NT2/D1 (cell line): ENCODE data around the gene USH1C.

Experiments
- DNase-seq: peaks from one replicate; pipeline ENCODE4 v3.0.0-alpha.2; 2011; ENCODE audit warnings: low read depth, low spot score
- H3K27me3 ChIP-seq: 2 replicates; pipeline ENCODE4 v1.6.0; 2011; ENCODE audit warnings: mild to moderate bottlenecking; ENCODE audit not compliant: insufficient read length, insufficient read depth
- H3K36me3 ChIP-seq: 2 replicates; pipeline ENCODE4 v1.6.1; 2011; ENCODE audit warnings: mild to moderate bottlenecking, low read length, mixed read lengths; ENCODE audit not compliant: insufficient read depth, insufficient read length
- H3K4me1 ChIP-seq: 2 replicates; pipeline ENCODE4 v1.5.1; 2011; ENCODE audit not compliant: insufficient read depth, insufficient read length
- H3K4me3 ChIP-seq: 2 replicates; pipeline ENCODE4 v1.5.1; 2011; ENCODE audit warnings: low read depth; ENCODE audit not compliant: insufficient read length
- H3K9ac ChIP-seq: 2 replicates; pipeline ENCODE4 v1.6.0; 2011; ENCODE audit warnings: low read depth; ENCODE audit not compliant: insufficient read length
- H3K9me3 ChIP-seq: 2 replicates; pipeline ENCODE4 v1.5.1; 2011; ENCODE audit warnings: mild to moderate bottlenecking, low read length; ENCODE audit not compliant: insufficient read depth
- SUZ12 ChIP-seq: IDR thresholded peaks from 2 replicates; pipeline ENCODE4 v1.6.1; 2011; ENCODE audit not compliant: insufficient read length, insufficient read depth; ENCODE audit errors: extremely low read depth
- YY1 ChIP-seq: IDR thresholded peaks from 2 replicates; pipeline ENCODE4 v1.6.1; 2011; ENCODE audit not compliant: insufficient read length, insufficient read depth
- ZNF274 ChIP-seq: IDR thresholded peaks from 2 replicates; pipeline ENCODE4 v1.6.1; 2011; ENCODE audit warnings: mild to moderate bottlenecking, low read depth, low read length

Gene USH1C

GRCh38 chr11:17496406-17496805 lies 47.8 kb downstream of the USH1C start:
- no peaks in the 10 kb centered on the region for H3K27me3 ChIP-seq
- no peak for DNase-seq
- TF ChIP-seq SUZ12 (no peak), ZNF274 (no peak), YY1 (no peak)
- H3K4me1 ChIP-seq, result no peaks in the 10 kb centered on the region
- no peak overlapping the region for H3K9ac ChIP-seq
- H3K9me3 ChIP-seq, result no peaks in the 10 kb centered on the region
- H3K36me3 ChIP-seq, result no peaks in the 10 kb centered on the region
- H3K4me3 ChIP-seq, result no peak overlapping the region

GRCh38 chr11:17494019-17494418 lies 50.2 kb downstream of the USH1C start:
- no peak for TF ChIP-seq SUZ12
- TF ChIP-seq ZNF274, result no peak
- no peak for TF ChIP-seq YY1
- no peak overlapping the region for H3K9ac ChIP-seq
- no peaks in the 10 kb centered on the region for H3K36me3 ChIP-seq
- DNase-seq, result no peak
- H3K9me3 ChIP-seq, result no peaks in the 10 kb centered on the region
- no peaks in the 10 kb centered on the region for H3K27me3 ChIP-seq
- no peak overlapping the region for H3K4me3 ChIP-seq
- H3K4me1 ChIP-seq, result no peaks in the 10 kb centered on the region

GRCh38 chr11:17490938-17491337 lies 53.3 kb downstream of the USH1C start:
- no peak for DNase-seq
- H3K4me3 ChIP-seq, result no peak overlapping the region
- H3K9ac ChIP-seq, result no peak overlapping the region
- no peaks in the 10 kb centered on the region for H3K4me1 ChIP-seq
- TF ChIP-seq ZNF274 (no peak), SUZ12 (no peak), YY1 (no peak)
- H3K27me3 ChIP-seq, result no peaks in the 10 kb centered on the region
- H3K9me3 ChIP-seq, result no peaks in the 10 kb centered on the region
- no peaks in the 10 kb centered on the region for H3K36me3 ChIP-seq

- no peaks in the 10 kb centered on the region for H3K36me3 ChIP-seq
- DNase-seq, result no peak
- no peaks in the 10 kb centered on the region for H3K9me3 ChIP-seq
- TF ChIP-seq SUZ12 (no peak), ZNF274 (no peak), YY1 (no peak)
- H3K9ac ChIP-seq, result no peak overlapping the region
- no peak overlapping the region for H3K4me3 ChIP-seq
- H3K4me1 ChIP-seq, result no peaks in the 10 kb centered on the region
- H3K27me3 ChIP-seq, result no peaks in the 10 kb centered on the region
Observed at GRCh38 chr11:17490232-17490631, 54.0 kb downstream of the USH1C start.

- Histone ChIP-seq H3K9ac (no peak overlapping the region), H3K9me3 (no peaks in the 10 kb centered on the region), H3K4me3 (no peak overlapping the region), H3K4me1 (no peaks in the 10 kb centered on the region), H3K36me3 (no peaks in the 10 kb centered on the region), H3K27me3 (no peaks in the 10 kb centered on the region)
- TF ChIP-seq YY1 (no peak), SUZ12 (no peak), ZNF274 (no peak)
- no peak for DNase-seq
Observed at GRCh38 chr11:17489751-17490150, 54.5 kb downstream of the USH1C start.

GRCh38 chr11:17488563-17488962 lies 55.7 kb downstream of the USH1C start:
- H3K4me1 ChIP-seq, result no peaks in the 10 kb centered on the region
- TF ChIP-seq ZNF274, result no peak
- TF ChIP-seq YY1, result no peak
- H3K36me3 ChIP-seq, result no peaks in the 10 kb centered on the region
- DNase-seq, result no peak
- H3K9me3 ChIP-seq, result no peaks in the 10 kb centered on the region
- no peaks in the 10 kb centered on the region for H3K27me3 ChIP-seq
- H3K9ac ChIP-seq, result no peak overlapping the region
- no peak overlapping the region for H3K4me3 ChIP-seq

GRCh38 chr11:17486646-17487045 lies 57.6 kb downstream of the USH1C start:
- no peaks in the 10 kb centered on the region for H3K4me1 ChIP-seq
- no peaks in the 10 kb centered on the region for H3K27me3 ChIP-seq
- no peak for DNase-seq
- H3K36me3 ChIP-seq, result no peaks in the 10 kb centered on the region
- H3K4me3 ChIP-seq, result no peak overlapping the region
- TF ChIP-seq ZNF274, result no peak
- no peak for TF ChIP-seq YY1
- TF ChIP-seq SUZ12, result no peak
- H3K9me3 ChIP-seq, result no peaks in the 10 kb centered on the region
- H3K9ac ChIP-seq, result no peak overlapping the region

GRCh38 chr11:17483505-17483904 lies 60.7 kb downstream of the USH1C start:
- Histone ChIP-seq H3K27me3 (no peaks in the 10 kb centered on the region), H3K36me3 (no peaks in the 10 kb centered on the region), H3K9ac (no peak overlapping the region), H3K9me3 (no peaks in the 10 kb centered on the region), H3K4me3 (no peak overlapping the region), H3K4me1 (no peaks in the 10 kb centered on the region)
- TF ChIP-seq ZNF274 (no peak), YY1 (no peak), SUZ12 (no peak)
- no peak for DNase-seq
